SU-DHL-6 (cell line): Measurements from ENCODE around the gene CEP135.

ENCODE experiments used
- H2AFZ ChIP-seq: fragments of 200-600 bp; sonication (generic); 2 replicates; pipeline ENCODE4 v1.6.1; 2014; ENCODE audit warnings: low read depth, mild to moderate bottlenecking, moderate library complexity, mixed read lengths, antibody characterized with exemption, low read length; ENCODE audit not compliant: severe bottlenecking
- H3F3A ChIP-seq: fragments of 200-600 bp; shearing (Covaris generic); 2 replicates; pipeline ENCODE4 v1.6.0; 2016; ENCODE audit warnings: antibody characterized with exemption, mild to moderate bottlenecking; ENCODE audit not compliant: insufficient read depth
- H3K27ac ChIP-seq: fragments of 200-600 bp; sonication (generic); 2 replicates; pipeline ENCODE4 v1.5.1; 2016; ENCODE audit warnings: low read depth, mild to moderate bottlenecking, low read length, moderate library complexity, mixed read lengths
- H3K27me3 ChIP-seq: fragments of 200-600 bp; sonication (generic), shearing (Covaris generic); 2 replicates; pipeline ENCODE4 v1.6.0; 2014; ENCODE audit warnings: mild to moderate bottlenecking, low read length
- H3K36me3 ChIP-seq: fragments of 200-600 bp; sonication (generic); 2 replicates; pipeline ENCODE4 v1.6.1; 2014; ENCODE audit warnings: mild to moderate bottlenecking, low read length, mixed read lengths
- H3K4me2 ChIP-seq: fragments of 300-600, 200-600 bp; shearing (Covaris generic), sonication (generic); 2 replicates; pipeline ENCODE4 v1.6.0; 2014; ENCODE audit warnings: low read length, low read depth, mild to moderate bottlenecking; ENCODE audit not compliant: poor library complexity, severe bottlenecking
- H3K4me3 ChIP-seq: fragments of 200-600 bp; sonication (generic); 2 replicates; pipeline ENCODE4 v1.5.1; 2014; ENCODE audit warnings: antibody characterized with exemption, low read length, mild to moderate bottlenecking, mixed read lengths; ENCODE audit not compliant: insufficient read depth, poor library complexity, severe bottlenecking
- H3K79me2 ChIP-seq: fragments of 200-600 bp; sonication (generic); 2 replicates; pipeline ENCODE4 v1.6.1; 2014; ENCODE audit warnings: mild to moderate bottlenecking, low read length, moderate library complexity; ENCODE audit not compliant: insufficient read depth
- H3K9ac ChIP-seq: fragments of 200-600 bp; sonication (generic); 2 replicates; pipeline ENCODE4 v1.7.0; 2014; ENCODE audit warnings: mild to moderate bottlenecking, low read length
- H3K9me2 ChIP-seq: fragments of 200-600 bp; sonication (generic); replicated peaks from 2 replicates; pipeline ENCODE4 v1.6.1; 2014; ENCODE audit warnings: low read length; ENCODE audit not compliant: insufficient read depth
- H3K9me3 ChIP-seq: fragments of 200-600 bp; sonication (generic); 2 replicates; pipeline ENCODE4 v1.6.1; 2014; ENCODE audit warnings: low read length, mixed read lengths; ENCODE audit not compliant: insufficient read depth
- H4K20me1 ChIP-seq: fragments of 200-600 bp; sonication (generic); 2 replicates; pipeline ENCODE4 v1.6.1; 2014; ENCODE audit warnings: low read depth, mild to moderate bottlenecking, antibody characterized with exemption, low read length, moderate library complexity, mixed read lengths
- EZH2phosphoT487 ChIP-seq: fragments of 200-600 bp; sonication (generic), shearing (Covaris generic); conservative IDR thresholded peaks from 2 replicates; pipeline ENCODE4 v1.6.1; 2018; ENCODE audit warnings: mild to moderate bottlenecking, antibody characterized with exemption, low read length, moderate library complexity, mixed read lengths
- TF ChIP-seq, protein P1 (sequence below): fragments of 200-600 bp; sonication (generic); IDR thresholded peaks from one replicate; pipeline ENCODE4 v1.5.1; 2017; ENCODE audit warnings: antibody characterized with exemption, mild to moderate bottlenecking, low read length, moderate library complexity; ENCODE audit not compliant: insufficient read depth, poor library complexity, severe bottlenecking

The CEP135 gene

DNA sequence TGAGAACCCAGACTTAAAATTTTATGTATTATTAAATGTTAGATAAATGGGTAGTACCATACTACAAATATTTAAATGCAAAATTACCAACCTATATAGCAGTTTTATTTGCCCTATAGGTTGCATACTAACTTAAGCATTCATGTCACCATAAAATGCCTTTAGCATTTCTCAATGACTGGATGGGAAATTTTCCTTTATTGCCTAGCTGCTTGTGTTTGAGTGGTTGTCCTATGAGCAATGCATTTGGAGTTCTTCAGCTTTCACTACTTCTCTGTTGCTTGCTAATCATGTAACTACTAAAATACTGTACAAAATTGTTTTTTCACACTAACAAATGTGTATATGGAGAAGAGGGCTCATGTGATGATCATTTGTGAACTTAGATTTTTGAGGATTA, 44.2 kb upstream of the CEP135 start:
- Histone ChIP-seq H3K36me3 (no peaks in the 10 kb centered on the region), H3F3A (no peaks in the 10 kb centered on the region), H3K4me2 (no peak overlapping the region), H3K27ac (no peak overlapping the region), H3K27me3 (no peaks in the 10 kb centered on the region), H3K4me3 (no peak overlapping the region), H2AFZ (no peak overlapping the region), H4K20me1 (no peaks in the 10 kb centered on the region), H3K9me2 (no peaks in the 10 kb centered on the region), H3K79me2 (no peaks in the 10 kb centered on the region), H3K9ac (no peak overlapping the region), H3K9me3 (no peaks in the 10 kb centered on the region)
- TF ChIP-seq EZH2phosphoT487, result no peak
- TF ChIP-seq, protein P1, sequence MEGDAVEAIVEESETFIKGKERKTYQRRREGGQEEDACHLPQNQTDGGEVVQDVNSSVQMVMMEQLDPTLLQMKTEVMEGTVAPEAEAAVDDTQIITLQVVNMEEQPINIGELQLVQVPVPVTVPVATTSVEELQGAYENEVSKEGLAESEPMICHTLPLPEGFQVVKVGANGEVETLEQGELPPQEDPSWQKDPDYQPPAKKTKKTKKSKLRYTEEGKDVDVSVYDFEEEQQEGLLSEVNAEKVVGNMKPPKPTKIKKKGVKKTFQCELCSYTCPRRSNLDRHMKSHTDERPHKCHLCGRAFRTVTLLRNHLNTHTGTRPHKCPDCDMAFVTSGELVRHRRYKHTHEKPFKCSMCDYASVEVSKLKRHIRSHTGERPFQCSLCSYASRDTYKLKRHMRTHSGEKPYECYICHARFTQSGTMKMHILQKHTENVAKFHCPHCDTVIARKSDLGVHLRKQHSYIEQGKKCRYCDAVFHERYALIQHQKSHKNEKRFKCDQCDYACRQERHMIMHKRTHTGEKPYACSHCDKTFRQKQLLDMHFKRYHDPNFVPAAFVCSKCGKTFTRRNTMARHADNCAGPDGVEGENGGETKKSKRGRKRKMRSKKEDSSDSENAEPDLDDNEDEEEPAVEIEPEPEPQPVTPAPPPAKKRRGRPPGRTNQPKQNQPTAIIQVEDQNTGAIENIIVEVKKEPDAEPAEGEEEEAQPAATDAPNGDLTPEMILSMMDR, result no peak

DNA sequence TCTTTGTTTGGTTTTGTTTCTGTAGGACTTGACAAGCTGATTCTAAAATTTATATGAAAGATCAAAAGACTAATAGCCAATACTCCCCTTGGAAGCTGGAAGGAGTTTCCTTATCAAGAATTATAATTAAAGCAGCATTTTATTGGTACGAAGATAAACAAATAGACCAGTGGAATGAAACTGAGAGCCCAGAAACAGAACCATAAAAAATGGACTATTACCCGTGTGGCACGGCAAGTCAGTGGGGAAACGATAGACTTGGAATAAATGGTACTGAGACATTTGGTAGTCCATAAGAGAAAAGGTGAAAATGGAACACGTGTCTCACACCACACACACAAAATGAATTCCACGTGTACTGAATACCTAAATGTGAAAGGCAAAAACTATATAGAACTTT, 42.4 kb upstream of the CEP135 start:
- Histone ChIP-seq H3K9me2 (no peaks in the 10 kb centered on the region), H3K4me2 (no peak overlapping the region), H3K27ac (no peak overlapping the region), H3K27me3 (no peaks in the 10 kb centered on the region), H2AFZ (no peak overlapping the region), H3F3A (no peaks in the 10 kb centered on the region), H3K9me3 (no peaks in the 10 kb centered on the region), H4K20me1 (no peaks in the 10 kb centered on the region), H3K4me3 (no peak overlapping the region), H3K9ac (no peak overlapping the region), H3K36me3 (no peaks in the 10 kb centered on the region), H3K79me2 (no peaks in the 10 kb centered on the region)
- TF ChIP-seq, protein P1, result no peak
- TF ChIP-seq EZH2phosphoT487, result no peak

DNA sequence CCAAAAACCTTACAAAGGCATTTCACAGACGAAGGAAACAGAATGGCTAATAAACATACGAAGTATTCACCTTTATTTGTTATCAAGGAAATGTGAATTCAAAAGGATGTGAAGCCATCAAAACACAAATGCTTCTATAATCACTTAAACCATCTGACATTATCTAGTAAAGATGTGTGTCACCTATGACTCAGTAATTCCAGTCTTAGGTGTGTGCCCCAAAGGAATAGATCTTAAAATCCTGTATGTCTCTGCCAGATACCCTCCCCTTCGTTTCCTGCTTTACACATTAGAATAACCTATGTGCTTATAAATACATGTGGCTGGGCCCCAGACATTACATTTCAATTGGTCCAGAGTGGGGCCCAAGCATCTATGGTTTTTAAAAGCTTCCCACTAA, 41.8 kb upstream of the CEP135 start:
- Histone ChIP-seq H3K79me2 (no peaks in the 10 kb centered on the region), H2AFZ (no peak overlapping the region), H3K9me3 (no peaks in the 10 kb centered on the region), H3K27ac (no peak overlapping the region), H3K4me3 (no peak overlapping the region), H3K9ac (no peak overlapping the region), H3F3A (no peaks in the 10 kb centered on the region), H3K9me2 (no peaks in the 10 kb centered on the region), H4K20me1 (no peaks in the 10 kb centered on the region), H3K36me3 (no peaks in the 10 kb centered on the region), H3K27me3 (no peaks in the 10 kb centered on the region), H3K4me2 (no peak overlapping the region)
- no peak for TF ChIP-seq EZH2phosphoT487
- TF ChIP-seq, protein P1, result no peak

DNA sequence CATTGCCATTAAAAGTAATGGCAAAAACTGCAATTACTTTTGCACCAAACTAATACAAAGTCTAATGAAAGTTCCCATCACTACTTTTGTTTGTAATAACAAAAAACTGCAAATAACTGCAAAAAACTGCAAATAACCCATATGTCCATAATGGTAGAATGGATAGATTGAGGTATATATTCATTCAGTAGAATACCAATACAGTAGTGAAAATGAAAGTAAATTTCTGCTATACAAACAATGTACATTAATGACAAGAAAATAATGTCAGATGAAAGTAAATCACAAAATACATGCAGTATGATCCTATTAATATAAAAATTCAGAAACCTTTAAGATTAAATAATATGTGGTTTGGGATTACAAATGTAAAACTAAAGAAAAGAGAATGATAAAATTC, 41.3 kb upstream of the CEP135 start:
- no peaks in the 10 kb centered on the region for H3K36me3 ChIP-seq
- no peak overlapping the region for H2AFZ ChIP-seq
- TF ChIP-seq, protein P1, result no peak
- TF ChIP-seq EZH2phosphoT487, result no peak
- no peak overlapping the region for H3K27ac ChIP-seq
- no peak overlapping the region for H3K4me2 ChIP-seq
- H4K20me1 ChIP-seq, result no peaks in the 10 kb centered on the region
- H3K79me2 ChIP-seq, result no peaks in the 10 kb centered on the region
- H3K4me3 ChIP-seq, result no peak overlapping the region
- no peaks in the 10 kb centered on the region for H3K27me3 ChIP-seq
- no peaks in the 10 kb centered on the region for H3F3A ChIP-seq
- H3K9me2 ChIP-seq, result no peaks in the 10 kb centered on the region
- no peak overlapping the region for H3K9ac ChIP-seq
- no peaks in the 10 kb centered on the region for H3K9me3 ChIP-seq
